ENCODE measurements around the gene HIRIP3.

HIRIP3 gene

GRCh38 chr16:29975134-29975538, 20.3 kb downstream of the HIRIP3 start:
- peak overlapping the region in 1 of 2 experiments; percentile 36 for H3K14ac ChIP-seq (ENCODE audit: low read length in 2 of 2)
- H3K9me3 ChIP-seq (ENCODE audit: control insufficient read depth, low read length) = no peaks in the 10 kb centered on the region
- H2AK5ac ChIP-seq (ENCODE audit: low read length, severe bottlenecking) = no peak overlapping the region
- no peak overlapping the region for H2AFZ ChIP-seq (ENCODE audit: low read depth, low read length)
- H2BK5ac ChIP-seq (ENCODE audit: low read depth, low read length, poor library complexity, severe bottlenecking) = no peak overlapping the region
- H3K4me2 ChIP-seq (ENCODE audit: low read length, poor library complexity, severe bottlenecking) = peak overlapping the region; percentile 80
- H3K4ac ChIP-seq (ENCODE audit: low read depth in 1 of 2, low read length in 2 of 2) = peak overlapping the region in 1 of 2 experiments; percentile 64
- no peaks in the 10 kb centered on the region for H3K27me3 ChIP-seq (ENCODE audit: control insufficient read depth in 1 of 2, insufficient read depth in 1 of 2, low read length in 2 of 2)
- DNase-seq = no peak
- no peak overlapping the region for H2BK120ac ChIP-seq (ENCODE audit: low read depth, low read length)
- H3K4me3 ChIP-seq (ENCODE audit: insufficient read depth in 1 of 2, low read depth in 1 of 2, low read length in 2 of 2) = peak overlapping the region; percentile 78 to 98
- H3K4me1 ChIP-seq (ENCODE audit: control insufficient read depth, insufficient read depth, low read depth, low read length) = peaks cover 18% of the 10 kb centered on the region
- H3K23ac ChIP-seq (ENCODE audit: low read length in 2 of 2) = no peak overlapping the region
- H3K36me3 ChIP-seq (ENCODE audit: control insufficient read depth in 1 of 2, insufficient read depth in 2 of 2, low read depth in 1 of 2, low read length in 2 of 2) = peaks cover 44 to 52% of the 10 kb centered on the region in 2 experiments
- no peak overlapping the region for H3K18ac ChIP-seq (ENCODE audit: low read depth in 1 of 2, low read length in 2 of 2)
- WGBS = 79% methylated on average over 5 of the region's 5 CpGs
- peaks cover 26% of the 10 kb centered on the region for H3K79me1 ChIP-seq (replicated peaks; ENCODE audit: low read length, poor library complexity, severe bottlenecking)
- H2BK15ac ChIP-seq (ENCODE audit: low read depth, poor library complexity, severe bottlenecking) = peak overlapping the region; percentile 16
- no peak overlapping the region for H2BK12ac ChIP-seq (ENCODE audit: low read length in 2 of 2)
- H4K8ac ChIP-seq (ENCODE audit: low read length) = no peak overlapping the region
- H4K91ac ChIP-seq (ENCODE audit: low read length) = no peak overlapping the region
- no peak overlapping the region for H3K27ac ChIP-seq (ENCODE audit: low read length, poor library complexity, severe bottlenecking)
- H3K9ac ChIP-seq (ENCODE audit: low read length) = peak overlapping the region; percentile 97

- Histone ChIP-seq H3K4me1 (ENCODE audit: control insufficient read depth, insufficient read depth, low read depth, low read length) (peaks cover 18% of the 10 kb centered on the region), H3K27ac (ENCODE audit: low read length, poor library complexity, severe bottlenecking) (peak overlapping the region; percentile 84), H3K18ac (ENCODE audit: low read depth in 1 of 2, low read length in 2 of 2) (peak overlapping the region; percentile 85 to 93), H3K4me2 (ENCODE audit: low read length, poor library complexity, severe bottlenecking) (peak overlapping the region; percentile 80), H2BK15ac (ENCODE audit: low read depth, poor library complexity, severe bottlenecking) (peak overlapping the region; percentile 16), H4K91ac (ENCODE audit: low read length) (no peak overlapping the region), H4K8ac (ENCODE audit: low read length) (no peak overlapping the region), H3K79me1 (replicated peaks; ENCODE audit: low read length, poor library complexity, severe bottlenecking) (peaks cover 22% of the 10 kb centered on the region), H2AK5ac (ENCODE audit: low read length, severe bottlenecking) (peak overlapping the region; percentile 43), H3K14ac (ENCODE audit: low read length in 2 of 2) (peak overlapping the region in 1 of 2 experiments; percentile 94), H2AFZ (ENCODE audit: low read depth, low read length) (no peak overlapping the region), H2BK12ac (ENCODE audit: low read length in 2 of 2) (peak overlapping the region in 1 of 2 experiments; percentile 61), H3K36me3 (ENCODE audit: control insufficient read depth in 1 of 2, insufficient read depth in 2 of 2, low read depth in 1 of 2, low read length in 2 of 2) (peaks cover 42 to 49% of the 10 kb centered on the region in 2 experiments), H3K4me3 (ENCODE audit: insufficient read depth in 1 of 2, low read depth in 1 of 2, low read length in 2 of 2) (peak overlapping the region; percentile 78 to 98), H3K27me3 (ENCODE audit: control insufficient read depth in 1 of 2, insufficient read depth in 1 of 2, low read length in 2 of 2) (no peaks in the 10 kb centered on the region), H2BK5ac (ENCODE audit: low read depth, low read length, poor library complexity, severe bottlenecking) (peak overlapping the region; percentile 36), H3K9ac (ENCODE audit: low read length) (peak overlapping the region; percentile 97), H3K9me3 (ENCODE audit: control insufficient read depth, low read length) (no peaks in the 10 kb centered on the region), H3K4ac (ENCODE audit: low read depth in 1 of 2, low read length in 2 of 2) (peak overlapping the region; percentile 64 to 73), H3K23ac (ENCODE audit: low read length in 2 of 2) (peak overlapping the region; percentile 57 to 84), H2BK120ac (ENCODE audit: low read depth, low read length) (no peak overlapping the region)
- 5% methylated on average over 28 of the region's 31 CpGs for WGBS
- peak; percentile 27 for DNase-seq
Observed at GRCh38 chr16:29974291-29975133, 20.9 kb downstream of the HIRIP3 start.

GRCh38 chr16:29973384-29974246, 21.8 kb downstream of the HIRIP3 start, which contains the start of gene TAOK2:
TAOK2 (plus strand) TSS chr16:29973868; CDS start chr16:29977773, 3,905 bp downstream.
- Histone ChIP-seq H3K18ac (ENCODE audit: low read depth in 1 of 2, low read length in 2 of 2) (peak within 1 kb of the TSS; percentile 85 to 93), H2BK120ac (ENCODE audit: low read depth, low read length) (peak within 1 kb of the TSS; percentile 90), H3K9ac (ENCODE audit: low read length) (peak within 1 kb of the TSS; percentile 97), H3K9me3 (ENCODE audit: control insufficient read depth, low read length) (no peaks in the 10 kb centered on the region), H3K4me1 (ENCODE audit: control insufficient read depth, insufficient read depth, low read depth, low read length) (peaks cover 18% of the 10 kb centered on the region), H3K4me2 (ENCODE audit: low read length, poor library complexity, severe bottlenecking) (peak within 1 kb of the TSS; percentile 80), H4K8ac (ENCODE audit: low read length) (peak within 1 kb of the TSS; percentile 95), H3K4me3 (ENCODE audit: insufficient read depth in 1 of 2, low read depth in 1 of 2, low read length in 2 of 2) (peak within 1 kb of the TSS; percentile 78 to 98), H2AK5ac (ENCODE audit: low read length, severe bottlenecking) (peak within 1 kb of the TSS; percentile 21), H2BK15ac (ENCODE audit: low read depth, poor library complexity, severe bottlenecking) (no peak within 1 kb of the TSS), H2AFZ (ENCODE audit: low read depth, low read length) (peak within 1 kb of the TSS; percentile 65), H3K27ac (ENCODE audit: low read length, poor library complexity, severe bottlenecking) (peak within 1 kb of the TSS; percentile 84), H2BK12ac (ENCODE audit: low read length in 2 of 2) (peak within 1 kb of the TSS in 1 of 2 experiments; percentile 61), H4K91ac (ENCODE audit: low read length) (peak within 1 kb of the TSS; percentile 77), H3K14ac (ENCODE audit: low read length in 2 of 2) (peak within 1 kb of the TSS in 1 of 2 experiments; percentile 94), H3K23ac (ENCODE audit: low read length in 2 of 2) (peak within 1 kb of the TSS; percentile 57 to 84), H3K79me1 (replicated peaks; ENCODE audit: low read length, poor library complexity, severe bottlenecking) (peaks cover 15% of the 10 kb centered on the region), H3K4ac (ENCODE audit: low read depth in 1 of 2, low read length in 2 of 2) (peak within 1 kb of the TSS; percentile 64 to 73), H3K36me3 (ENCODE audit: control insufficient read depth in 1 of 2, insufficient read depth in 2 of 2, low read depth in 1 of 2, low read length in 2 of 2) (peaks cover 38 to 46% of the 10 kb centered on the region in 2 experiments), H2BK5ac (ENCODE audit: low read depth, low read length, poor library complexity, severe bottlenecking) (peak within 1 kb of the TSS; percentile 36), H3K27me3 (ENCODE audit: control insufficient read depth in 1 of 2, insufficient read depth in 1 of 2, low read length in 2 of 2) (no peaks in the 10 kb centered on the region)
- DNase-seq = peak; percentile 99
- 2% methylated on average over 68 of the region's 75 CpGs for WGBS
